IMR-90 (cell line): ENCODE data around the gene PRKAR1B.

ENCODE experiments used
- BHLHE40 ChIP-seq: fragments of 150-350 bp; IDR thresholded peaks from 2 replicates; pipeline ENCODE4 v1.6.1; 2016; ENCODE audit warnings: mild to moderate bottlenecking, low read depth, low read length
- CEBPB ChIP-seq: IDR thresholded peaks from 2 replicates; pipeline ENCODE4 v1.6.1; 2012; ENCODE audit warnings: low read depth, low read length, improper control_type of control experiment
- CTCF ChIP-seq: conservative IDR thresholded peaks from 2 replicates; pipeline ENCODE4 v1.5.1; 2012; ENCODE audit warnings: mild to moderate bottlenecking, low read depth, low read length, improper control_type of control experiment
- FOS ChIP-seq: fragments of 150-350 bp; IDR thresholded peaks from 2 replicates; pipeline ENCODE4 v1.6.1; 2016; ENCODE audit warnings: low read depth, low read length
- POLR2A ChIP-seq: IDR thresholded peaks from 2 replicates; pipeline ENCODE4 v1.6.1; 2012; ENCODE audit warnings: mild to moderate bottlenecking, low read depth, low read length
- RCOR1 ChIP-seq: IDR thresholded peaks from 2 replicates; pipeline ENCODE4 v1.6.1; 2012; ENCODE audit warnings: mild to moderate bottlenecking, low read length, improper control_type of control experiment; ENCODE audit not compliant: insufficient replicate concordance
- SMC3 ChIP-seq: fragments of 150-350 bp; IDR thresholded peaks from 2 replicates; pipeline ENCODE4 v1.6.1; 2016; ENCODE audit warnings: low read depth, mild to moderate bottlenecking, antibody characterized with exemption, low read length, moderate library complexity

GRCh38 chr7:620056-620455, 107.0 kb downstream of the PRKAR1B start:
- TF ChIP-seq POLR2A (no peak), CTCF (no peak), BHLHE40 (no peak), SMC3 (no peak), FOS (0 out of 2 replicates have a peak, but pooled peaks have one; percentile 27), CEBPB (peak; percentile 17; the same call in 1 of the 2 replicates), RCOR1 (no peak)
